ENCODE results near the gene SESN1. TPM values are rescaled to one million over a fixed set of nuclear protein-coding genes. Genes with fewer than 3 reads are reported as not detected.

SESN1 gene
- polyA plus RNA-seq, 2 of the 4 experiments (the other 2 are of a cell fraction), result 7.9 to 13.9 TPM

DNA sequence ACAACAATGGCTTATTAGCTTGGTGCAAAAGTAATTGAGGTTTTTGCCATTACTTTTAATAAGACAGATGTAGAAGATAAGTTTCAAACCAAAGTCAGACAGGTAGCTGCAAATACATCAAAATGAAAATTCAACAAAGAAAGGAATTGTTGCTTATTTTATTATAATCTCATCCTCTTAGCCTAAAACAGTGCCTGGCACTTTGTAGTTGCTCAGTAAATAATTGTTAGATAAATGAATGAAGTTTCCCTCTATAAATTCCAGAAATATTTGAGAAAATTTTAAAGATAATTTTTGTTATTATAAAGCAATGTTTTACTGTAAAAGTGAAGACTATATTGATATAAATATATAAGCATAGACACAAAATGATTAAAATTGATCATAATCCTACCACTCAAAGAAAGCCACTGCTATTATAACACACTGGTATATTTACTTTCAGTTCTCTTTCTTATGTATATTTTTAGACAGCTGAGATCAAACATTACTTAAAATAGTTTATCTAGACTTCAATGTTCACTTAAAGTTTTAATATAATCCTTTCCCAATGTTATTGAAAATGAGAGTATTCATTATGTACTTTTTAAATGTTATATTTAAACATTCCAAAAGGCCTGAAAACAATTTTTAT, 42.5 kb downstream of the SESN1 start:
- no peak overlapping the region for H3K4me2 ChIP-seq
- no peak overlapping the region for H3K27ac ChIP-seq
- no peak for DNase-seq (ENCODE audit: low read depth in 1 of 2, low spot score in 1 of 2)
- POLR2A ChIA-PET, result no interaction called here
- TF ChIP-seq GATA3 (IDR thresholded peaks at IDR 0.05; ENCODE audit: borderline replicate concordance) (no peak), EP300 (IDR thresholded peaks at IDR 0.05) (no peak), CTCF (IDR thresholded peaks at IDR 0.05) (no peak), KDM5A (IDR thresholded peaks at IDR 0.05) (no peak), PHF8 (IDR thresholded peaks at IDR 0.05; ENCODE audit: borderline replicate concordance, low read depth) (no peak), CBX8 (IDR thresholded peaks at IDR 0.05) (no peak), ZC3H11A (IDR thresholded peaks at IDR 0.05) (no peak), ZFP36 (IDR thresholded peaks at IDR 0.05; ENCODE audit: borderline replicate concordance, partially characterized antibody) (no peak), MAFK (IDR thresholded peaks at IDR 0.05; ENCODE audit: partially characterized antibody) (no peak), ESRRA (IDR thresholded peaks at IDR 0.05; ENCODE audit: borderline replicate concordance, low read length) (no peak), JUNB (IDR thresholded peaks at IDR 0.05) (no peak), CBX2 (IDR thresholded peaks at IDR 0.05; ENCODE audit: borderline replicate concordance, low read depth) (no peak), POLR2A (IDR thresholded peaks at IDR 0.05; ENCODE audit: low read length) (no peak), HDAC2 (IDR thresholded peaks at IDR 0.05) (no peak), ZNF302 (CRISPR knock-in tag; IDR thresholded peaks at IDR 0.05) (no peak), HOXB13 (CRISPR knock-in tag; IDR thresholded peaks at IDR 0.05; ENCODE audit: low read depth) (no peak)
- TF ChIP-seq, protein P1, sequence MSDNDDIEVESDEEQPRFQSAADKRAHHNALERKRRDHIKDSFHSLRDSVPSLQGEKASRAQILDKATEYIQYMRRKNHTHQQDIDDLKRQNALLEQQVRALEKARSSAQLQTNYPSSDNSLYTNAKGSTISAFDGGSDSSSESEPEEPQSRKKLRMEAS (IDR thresholded peaks at IDR 0.05), result no peak
- TF ChIP-seq, protein P2, sequence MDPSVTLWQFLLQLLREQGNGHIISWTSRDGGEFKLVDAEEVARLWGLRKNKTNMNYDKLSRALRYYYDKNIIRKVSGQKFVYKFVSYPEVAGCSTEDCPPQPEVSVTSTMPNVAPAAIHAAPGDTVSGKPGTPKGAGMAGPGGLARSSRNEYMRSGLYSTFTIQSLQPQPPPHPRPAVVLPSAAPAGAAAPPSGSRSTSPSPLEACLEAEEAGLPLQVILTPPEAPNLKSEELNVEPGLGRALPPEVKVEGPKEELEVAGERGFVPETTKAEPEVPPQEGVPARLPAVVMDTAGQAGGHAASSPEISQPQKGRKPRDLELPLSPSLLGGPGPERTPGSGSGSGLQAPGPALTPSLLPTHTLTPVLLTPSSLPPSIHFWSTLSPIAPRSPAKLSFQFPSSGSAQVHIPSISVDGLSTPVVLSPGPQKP (IDR thresholded peaks at IDR 0.05; ENCODE audit: low read depth, low read length), result no peak
- TF ChIP-seq, protein P3, sequence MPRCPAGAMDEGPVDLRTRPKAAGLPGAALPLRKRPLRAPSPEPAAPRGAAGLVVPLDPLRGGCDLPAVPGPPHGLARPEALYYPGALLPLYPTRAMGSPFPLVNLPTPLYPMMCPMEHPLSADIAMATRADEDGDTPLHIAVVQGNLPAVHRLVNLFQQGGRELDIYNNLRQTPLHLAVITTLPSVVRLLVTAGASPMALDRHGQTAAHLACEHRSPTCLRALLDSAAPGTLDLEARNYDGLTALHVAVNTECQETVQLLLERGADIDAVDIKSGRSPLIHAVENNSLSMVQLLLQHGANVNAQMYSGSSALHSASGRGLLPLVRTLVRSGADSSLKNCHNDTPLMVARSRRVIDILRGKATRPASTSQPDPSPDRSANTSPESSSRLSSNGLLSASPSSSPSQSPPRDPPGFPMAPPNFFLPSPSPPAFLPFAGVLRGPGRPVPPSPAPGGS (IDR thresholded peaks at IDR 0.05), result no peak
- no peak for FAIRE-seq
- H3K4me3 ChIP-seq, result no peak overlapping the region
- H3K9me3 ChIP-seq, result no peaks in the 10 kb centered on the region
- H3K4me1 ChIP-seq, result peaks cover 18% of the 10 kb centered on the region
- CTCF ChIA-PET, result interaction anchor here (1.0 kb wide), 1 partner anchor 21 kb away, joined by 3 read pairs; no protein-coding TSS in a partner anchor
- no peak for ATAC-seq

DNA sequence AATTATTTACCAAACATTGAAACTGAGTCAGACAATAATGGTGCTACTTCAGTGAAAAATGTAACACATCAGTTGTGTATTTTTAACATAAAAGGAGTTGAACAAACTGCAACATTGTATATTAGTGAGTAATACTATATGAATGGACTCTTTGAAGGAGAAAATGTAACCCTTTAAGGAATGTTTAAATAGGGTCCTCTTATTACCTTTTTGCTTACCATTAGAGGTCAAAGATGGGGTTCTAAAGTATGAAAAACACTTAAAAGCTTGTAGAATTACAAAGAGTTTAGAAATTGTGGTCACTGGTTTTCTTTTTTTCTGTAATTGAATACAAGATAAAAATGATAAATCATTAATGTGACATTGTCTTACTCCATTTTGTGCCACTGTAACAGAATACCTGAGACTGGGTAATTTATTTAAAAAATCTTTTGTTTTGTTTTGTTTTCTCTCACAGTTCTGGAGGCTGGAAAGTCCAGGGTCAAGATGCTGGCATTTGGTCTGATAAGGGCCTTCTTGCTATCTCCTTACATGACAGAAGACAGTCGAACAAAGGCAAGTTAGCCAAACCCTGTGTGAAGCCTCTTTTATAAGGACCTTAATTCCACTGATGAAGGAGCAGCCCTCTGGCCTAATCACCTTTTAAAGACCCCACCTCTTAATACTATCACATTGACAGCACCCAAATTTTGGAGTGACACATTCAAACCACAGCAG, 43.2 kb downstream of the SESN1 start:
- 86% methylated on average over 1 of the region's 1 CpG for WGBS (ENCODE audit: missing lambda C conversion rate)
- FAIRE-seq (no peak), ATAC-seq (no peak), DNase-seq (ENCODE audit: low read depth in 1 of 2, low spot score in 1 of 2) (no peak)
- TF ChIP-seq GATA3 (IDR thresholded peaks at IDR 0.05; ENCODE audit: borderline replicate concordance) (no peak), CTCF (IDR thresholded peaks at IDR 0.05) (no peak), BHLHE40 (IDR thresholded peaks at IDR 0.05; ENCODE audit: low read depth, low read length) (no peak), FOSL2 (IDR thresholded peaks at IDR 0.05) (no peak), FOSL2 (CRISPR knock-in tag; IDR thresholded peaks at IDR 0.05) (no peak), KDM1A (IDR thresholded peaks at IDR 0.05; ENCODE audit: low read depth) (no peak), NR3C1 (IDR thresholded peaks at IDR 0.05) (no peak), NFE2L2 (conservative IDR thresholded peaks at IDR 0.05; ENCODE audit: low read length) (no peak), SREBF2 (IDR thresholded peaks at IDR 0.05) (no peak), TFCP2L1 (CRISPR knock-in tag; IDR thresholded peaks at IDR 0.05) (no peak), ZFP36 (IDR thresholded peaks at IDR 0.05; ENCODE audit: borderline replicate concordance, partially characterized antibody) (no peak), JUN (IDR thresholded peaks at IDR 0.05) (no peak)
- TF ChIP-seq, protein P1 (IDR thresholded peaks at IDR 0.05), result no peak
- ChIA-PET POLR2A (no interaction called here), CTCF (interaction anchor here (0.9 kb wide), 1 partner anchor 22 kb away, joined by 3 read pairs; no protein-coding TSS in a partner anchor)
- H3K9me3 ChIP-seq, result no peaks in the 10 kb centered on the region
- H3K4me1 ChIP-seq, result peaks cover 18% of the 10 kb centered on the region
- no peak overlapping the region for H3K4me3 ChIP-seq
- H3K27ac ChIP-seq, result no peak overlapping the region
- 0 out of 3 replicates have a peak overlapping the region, but pooled peaks have one; percentile 23 for H3K4me2 ChIP-seq
